ENCODE results near the gene PRKAR2B.

GRCh38 chr7:107138696-107139420 is 94.4 kb downstream of the PRKAR2B start:
- TF ChIP-seq, protein P1, sequence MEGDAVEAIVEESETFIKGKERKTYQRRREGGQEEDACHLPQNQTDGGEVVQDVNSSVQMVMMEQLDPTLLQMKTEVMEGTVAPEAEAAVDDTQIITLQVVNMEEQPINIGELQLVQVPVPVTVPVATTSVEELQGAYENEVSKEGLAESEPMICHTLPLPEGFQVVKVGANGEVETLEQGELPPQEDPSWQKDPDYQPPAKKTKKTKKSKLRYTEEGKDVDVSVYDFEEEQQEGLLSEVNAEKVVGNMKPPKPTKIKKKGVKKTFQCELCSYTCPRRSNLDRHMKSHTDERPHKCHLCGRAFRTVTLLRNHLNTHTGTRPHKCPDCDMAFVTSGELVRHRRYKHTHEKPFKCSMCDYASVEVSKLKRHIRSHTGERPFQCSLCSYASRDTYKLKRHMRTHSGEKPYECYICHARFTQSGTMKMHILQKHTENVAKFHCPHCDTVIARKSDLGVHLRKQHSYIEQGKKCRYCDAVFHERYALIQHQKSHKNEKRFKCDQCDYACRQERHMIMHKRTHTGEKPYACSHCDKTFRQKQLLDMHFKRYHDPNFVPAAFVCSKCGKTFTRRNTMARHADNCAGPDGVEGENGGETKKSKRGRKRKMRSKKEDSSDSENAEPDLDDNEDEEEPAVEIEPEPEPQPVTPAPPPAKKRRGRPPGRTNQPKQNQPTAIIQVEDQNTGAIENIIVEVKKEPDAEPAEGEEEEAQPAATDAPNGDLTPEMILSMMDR (IDR thresholded peaks at IDR 0.05), result no peak
- no peak for TF ChIP-seq POLR2A (IDR thresholded peaks at IDR 0.05)
- TF ChIP-seq POLR2AphosphoS5 (IDR thresholded peaks at IDR 0.05), result no peak

All from prostate gland (tissue), 2 donors.